ENCODE data around the gene CSNK2B.

CSNK2B gene

GRCh38 chr6:31666337-31666965 lies 571 bp downstream of the CSNK2B start:
- peak overlapping the region; percentile 92 to 98 for H3K4me3 ChIP-seq (replicated peaks in 1 of 2; ENCODE audit: low read depth in 2 of 2, low read length in 2 of 2)
- no peak for DNase-seq (ENCODE audit: low read depth in 2 of 2)
- TF ChIP-seq CTCF (IDR thresholded peaks at IDR 0.05; ENCODE audit: low read depth, low read length), result no peak

- H3K4me3 ChIP-seq (replicated peaks in 1 of 2; ENCODE audit: low read depth in 2 of 2, low read length in 2 of 2), result no peak within 1 kb of the TSS
- DNase-seq (ENCODE audit: low read depth in 2 of 2), result no peak
- no peak for TF ChIP-seq CTCF (IDR thresholded peaks at IDR 0.05; ENCODE audit: low read depth, low read length)
Measured at GRCh38 chr6:31669676-31670075, 3.8 kb downstream of the CSNK2B start, which contains the start of gene LY6G5B. LY6G5B (plus strand) TSS chr6:31669976; CDS start chr6:31670951, 975 bp downstream.

GRCh38 chr6:31676322-31676903 lies 10.5 kb downstream of the CSNK2B start:
- TF ChIP-seq CTCF (IDR thresholded peaks at IDR 0.05; ENCODE audit: low read depth, low read length), result no peak
- no peak overlapping the region for H3K4me3 ChIP-seq (replicated peaks in 1 of 2; ENCODE audit: low read depth in 2 of 2, low read length in 2 of 2)
- no peak for DNase-seq (ENCODE audit: low read depth in 2 of 2)

GRCh38 chr6:31676904-31677303 lies 11.0 kb downstream of the CSNK2B start:
- no peak for DNase-seq (ENCODE audit: low read depth in 2 of 2)
- TF ChIP-seq CTCF (IDR thresholded peaks at IDR 0.05; ENCODE audit: low read depth, low read length), result no peak
- H3K4me3 ChIP-seq (replicated peaks in 1 of 2; ENCODE audit: low read depth in 2 of 2, low read length in 2 of 2), result no peak overlapping the region

- no peak for DNase-seq (ENCODE audit: low read depth in 2 of 2)
- H3K4me3 ChIP-seq (replicated peaks in 1 of 2; ENCODE audit: low read depth in 2 of 2, low read length in 2 of 2), result no peak overlapping the region
- no peak for TF ChIP-seq CTCF (IDR thresholded peaks at IDR 0.05; ENCODE audit: low read depth, low read length)
Measured at GRCh38 chr6:31677955-31678354, 12.1 kb downstream of the CSNK2B start.

GRCh38 chr6:31680226-31681134 lies 14.6 kb downstream of the CSNK2B start, which contains the start of gene LY6G5C:
LY6G5C (minus strand) TSS chr6:31681067; CDS start chr6:31680373, 694 bp downstream.
- H3K4me3 ChIP-seq (replicated peaks in 1 of 2; ENCODE audit: low read depth in 2 of 2, low read length in 2 of 2), result peak within 1 kb of the TSS; percentile 44 to 54
- peak; percentile 79 for TF ChIP-seq CTCF (IDR thresholded peaks at IDR 0.05; ENCODE audit: low read depth, low read length)
- peak; percentile 92 to 95 for DNase-seq (ENCODE audit: low read depth in 2 of 2)

Measured in cardiac fibroblast (primary cell).